ENCODE measurements around the gene CFAP20DC.
"Not testable (repeated sequence)": the region's sequence is repeated elsewhere in the genome, so short reads cannot be mapped to it uniquely, and the experiment has no call there.

CFAP20DC gene

DNA sequence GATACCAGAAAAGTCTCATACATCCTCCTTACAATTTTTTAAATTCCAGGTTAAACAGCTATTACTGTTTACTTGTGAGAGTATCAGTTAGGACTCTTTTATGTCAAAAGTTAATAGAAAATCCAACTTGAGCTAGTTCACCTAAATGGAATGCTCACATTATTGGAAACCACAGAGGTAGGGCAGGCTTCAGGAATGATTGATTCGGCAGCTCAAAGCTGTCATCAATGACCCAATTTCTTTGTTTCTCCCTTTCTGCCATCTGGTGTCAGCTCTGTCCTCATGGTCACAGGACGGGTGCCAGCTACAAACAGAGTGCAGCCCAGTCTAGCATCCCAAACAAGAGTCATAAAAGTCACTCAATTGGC, 32.2 kb downstream of the CFAP20DC start:
- no peak for DNase-seq (ENCODE audit: low read depth)

DNA sequence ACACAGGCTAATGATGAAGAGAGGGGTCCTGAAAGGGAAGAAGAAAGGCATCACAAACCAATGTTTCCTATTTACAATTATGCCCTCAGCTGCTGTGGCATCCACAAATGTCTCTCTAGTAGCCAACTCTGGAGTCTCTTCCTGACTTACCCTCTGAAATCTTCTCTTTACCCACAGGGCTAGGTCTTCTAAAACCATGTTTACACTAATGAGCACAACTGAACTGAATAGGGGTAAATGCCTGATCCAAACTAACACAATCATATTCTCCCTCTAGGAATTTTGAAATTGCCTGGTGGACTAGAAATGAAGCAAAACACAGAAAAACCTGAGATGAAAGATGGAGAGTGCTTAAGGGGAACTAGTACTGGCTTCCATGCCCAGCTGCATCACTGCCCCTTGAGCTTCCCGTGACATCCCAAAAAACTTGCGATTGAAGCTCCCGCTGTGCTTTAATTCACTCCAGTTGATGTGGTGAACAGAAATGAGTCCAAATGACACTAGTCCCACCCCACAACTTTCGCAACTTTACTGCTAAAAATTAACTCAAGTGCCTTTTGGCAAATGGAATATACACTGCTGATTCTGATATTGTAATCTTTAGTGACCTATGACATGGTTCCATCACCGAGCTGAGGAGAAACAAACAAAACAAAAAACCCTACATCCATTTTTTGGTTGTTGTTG, 32.8 kb downstream of the CFAP20DC start:
- DNase-seq (ENCODE audit: low read depth), result no peak

DNA sequence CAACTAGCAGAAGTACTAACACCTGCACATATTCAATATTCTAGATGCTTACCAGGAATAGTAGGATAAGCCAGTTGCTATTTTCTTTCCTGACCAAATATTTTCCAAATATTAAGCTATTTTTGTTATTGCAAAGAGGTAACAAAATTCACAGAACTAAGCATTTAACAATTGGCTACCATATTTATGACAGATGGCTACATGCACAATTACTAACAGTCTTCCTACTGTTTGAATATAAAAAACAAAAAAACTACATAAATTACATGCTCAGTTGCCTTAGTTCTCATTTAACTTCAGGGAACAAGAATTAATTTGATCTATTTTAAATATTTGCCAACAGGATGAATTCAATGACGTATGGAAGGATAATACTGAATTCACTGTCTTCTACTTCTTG, 36.2 kb downstream of the CFAP20DC start:
- no peak for DNase-seq (ENCODE audit: low read depth)

DNA sequence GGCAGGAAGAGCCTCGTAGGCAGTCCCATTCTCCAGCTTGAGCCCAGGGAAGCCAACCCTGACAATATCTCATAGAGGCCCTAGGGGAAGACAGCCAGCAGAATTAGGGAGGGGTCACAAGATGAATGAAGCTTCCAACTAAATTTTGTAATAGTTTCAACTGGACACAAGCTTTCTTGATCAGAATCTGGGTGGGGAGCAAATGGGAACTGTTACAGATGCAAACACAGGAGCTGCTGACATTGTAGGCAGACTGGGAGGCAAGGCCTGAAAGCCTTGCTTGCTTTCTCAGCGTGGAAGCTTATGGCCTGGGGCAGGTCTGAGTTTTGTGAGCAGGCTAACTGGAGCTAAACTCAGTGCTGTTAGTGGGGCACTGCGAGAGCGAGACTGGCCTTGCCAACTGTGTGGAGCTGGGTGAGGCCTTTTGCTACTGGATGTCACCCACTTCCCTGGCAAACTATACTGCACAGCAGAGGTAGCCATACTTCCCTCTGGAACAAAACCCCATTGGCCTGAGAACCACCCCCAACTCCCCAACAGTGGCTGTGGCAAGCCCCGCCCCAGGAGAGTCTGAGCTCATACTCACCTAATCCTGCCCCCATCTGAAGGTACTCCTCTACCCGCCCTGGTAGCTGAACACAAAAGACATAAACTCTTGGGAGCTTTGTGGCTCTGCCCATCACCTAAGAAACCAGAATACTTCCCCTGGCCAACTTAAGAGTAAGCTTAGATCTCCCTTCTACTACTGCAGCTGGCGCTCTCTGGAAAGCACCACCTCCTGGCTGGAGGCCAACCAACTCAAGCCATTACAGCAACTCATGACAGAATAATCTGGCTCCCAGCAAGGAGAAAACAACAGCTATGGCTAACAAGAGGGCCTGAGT, 42.9 kb downstream of the CFAP20DC start:
- DNase-seq (ENCODE audit: low read depth), result no peak

DNA sequence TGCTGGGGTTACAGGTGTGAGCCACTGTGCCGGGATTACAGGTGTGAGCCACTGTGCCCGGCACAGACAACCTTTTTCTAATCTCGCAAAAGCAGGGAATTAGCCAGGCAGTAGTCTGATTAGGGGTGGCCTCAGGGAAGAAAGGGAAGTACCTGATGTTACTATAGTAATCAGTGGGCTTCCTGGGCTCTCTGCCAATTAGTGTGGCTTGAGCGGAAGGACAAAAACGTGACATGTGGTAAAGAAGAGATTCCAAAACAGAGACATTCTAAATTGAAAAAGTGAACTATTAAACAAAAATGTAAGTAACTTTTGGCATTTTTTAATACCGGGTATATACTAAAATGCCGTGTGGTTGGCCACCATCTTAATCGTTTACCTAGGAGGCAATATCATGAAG, 48.1 kb downstream of the CFAP20DC start:
- no peak for DNase-seq (ENCODE audit: low read depth)

DNA sequence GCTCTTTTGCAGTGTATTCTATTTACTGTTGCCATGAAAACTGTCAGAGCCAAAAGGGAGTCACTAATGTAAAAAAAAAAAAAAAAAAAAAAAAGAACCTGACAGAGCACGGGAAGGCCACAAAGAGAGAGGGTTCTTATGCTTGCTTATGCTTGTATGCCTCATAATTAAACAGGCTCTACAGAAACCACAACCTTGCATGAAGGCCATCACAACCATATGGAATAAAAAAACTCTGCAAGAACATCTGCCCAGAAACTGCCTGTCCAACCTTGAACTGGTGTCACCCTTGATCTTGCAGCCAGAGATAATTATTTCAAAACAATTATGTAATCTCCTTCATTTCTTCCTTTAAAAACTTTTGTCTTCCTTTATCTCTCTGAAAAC, 50.1 kb downstream of the CFAP20DC start:
- DNase-seq (ENCODE audit: low read depth), result no peak

DNA sequence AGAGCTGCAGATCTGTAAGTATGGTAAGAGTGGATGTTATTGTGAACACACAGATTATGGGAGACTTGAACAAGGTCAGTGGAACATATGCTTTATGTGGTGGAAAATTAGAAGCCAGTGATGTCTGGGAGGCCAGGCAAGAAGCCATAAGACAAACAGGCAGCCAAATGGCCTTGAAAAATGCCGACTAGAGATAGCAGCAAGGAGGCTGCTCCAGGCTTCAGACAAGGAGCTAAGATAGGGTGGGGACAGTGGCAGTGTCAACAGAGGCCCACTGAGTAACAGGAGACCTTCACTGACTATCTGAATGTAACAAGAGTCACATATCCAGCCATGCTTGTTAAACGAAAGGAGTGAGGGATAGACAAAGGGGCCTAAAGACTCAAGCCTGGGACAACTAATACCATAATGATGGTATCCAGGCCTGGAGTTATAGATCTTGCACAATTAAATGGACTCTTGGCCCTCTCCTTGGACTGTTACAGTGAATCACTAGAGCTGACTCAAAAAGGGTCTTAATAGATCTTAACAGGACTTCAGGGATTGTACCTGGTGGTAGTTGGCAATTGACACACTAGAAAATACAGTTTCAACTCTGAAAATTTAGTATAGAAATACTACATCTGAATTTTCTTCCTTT, 50.6 kb downstream of the CFAP20DC start:
- DNase-seq (ENCODE audit: low read depth), result no peak

DNA sequence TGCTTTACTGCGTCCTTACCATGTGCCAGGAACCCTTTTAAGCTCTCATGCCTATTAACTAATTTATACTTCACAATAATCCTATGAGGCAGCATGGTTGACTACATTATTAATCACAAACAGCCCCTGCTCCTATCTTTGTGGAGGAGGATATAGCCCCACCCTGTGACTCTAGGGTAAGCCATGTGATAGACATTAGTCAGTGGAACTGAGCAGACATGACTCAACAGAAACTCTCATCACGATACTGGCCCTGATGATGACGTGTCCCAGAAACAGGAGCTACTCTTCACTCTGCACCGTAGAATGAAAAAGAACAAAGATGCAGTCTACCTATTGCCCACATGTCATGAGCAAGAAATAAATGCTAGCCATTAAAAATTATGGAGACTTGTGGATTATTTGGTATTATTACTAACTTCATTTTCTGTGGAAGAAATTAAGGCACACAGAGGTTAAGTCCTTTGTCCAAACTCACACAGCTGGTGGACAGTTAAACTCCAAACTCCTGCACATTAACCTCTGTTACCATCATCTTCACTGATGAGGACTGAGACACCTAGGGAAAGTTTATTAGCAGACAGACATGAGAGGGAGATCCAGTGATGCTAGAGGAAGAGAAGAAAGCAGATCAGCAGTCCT, 51.2 kb downstream of the CFAP20DC start:
- no peak for DNase-seq (ENCODE audit: low read depth)

DNA sequence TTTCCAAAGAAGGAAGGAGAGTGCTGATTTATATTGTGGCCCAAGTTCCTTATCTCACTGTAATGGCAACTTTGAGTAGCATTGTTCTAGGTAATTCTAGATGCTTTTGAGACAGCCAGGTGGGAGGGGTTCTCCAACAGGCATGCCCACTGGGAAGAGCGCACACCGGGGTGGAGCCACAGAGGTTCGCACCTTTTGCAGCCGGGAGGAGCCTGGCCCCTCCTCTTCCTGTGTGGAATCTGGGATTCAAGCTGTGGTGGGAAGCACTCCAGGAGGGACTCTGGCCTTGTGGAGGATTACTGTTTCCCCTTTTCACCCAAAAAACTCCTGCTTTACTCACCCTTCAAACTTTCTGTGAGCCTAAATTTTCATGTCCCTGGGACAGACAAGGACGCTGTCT, 53.1 kb downstream of the CFAP20DC start:
- DNase-seq (ENCODE audit: low read depth), result no peak

DNA sequence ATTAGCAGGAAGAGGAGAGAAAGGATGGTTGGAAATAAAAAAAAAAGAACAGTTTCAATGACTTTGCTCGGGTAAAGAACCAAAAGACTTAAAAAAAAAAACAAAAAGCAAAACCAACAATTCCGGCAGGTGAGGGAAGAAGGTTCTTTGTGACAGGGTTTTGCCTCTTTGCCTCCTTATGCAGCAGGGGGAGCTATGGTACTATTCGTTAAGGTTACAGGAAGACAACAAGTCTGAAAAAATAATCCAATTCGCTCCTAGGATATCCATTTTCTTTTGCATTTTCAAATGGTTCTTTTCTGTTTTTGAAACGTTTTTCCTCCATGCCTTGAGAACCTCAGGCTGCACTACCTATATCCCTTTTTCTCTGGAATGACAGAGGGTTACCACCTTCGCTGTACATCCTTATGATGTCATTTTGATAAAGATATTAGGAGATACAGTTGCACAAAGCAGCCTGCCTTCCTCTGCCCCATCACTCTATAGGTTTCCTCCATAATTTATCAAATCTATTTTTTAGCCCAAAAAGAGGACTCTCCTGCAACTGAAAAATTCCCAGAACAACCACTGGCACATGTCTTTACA, 55.0 kb downstream of the CFAP20DC start:
- no peak for DNase-seq (ENCODE audit: low read depth)

DNA sequence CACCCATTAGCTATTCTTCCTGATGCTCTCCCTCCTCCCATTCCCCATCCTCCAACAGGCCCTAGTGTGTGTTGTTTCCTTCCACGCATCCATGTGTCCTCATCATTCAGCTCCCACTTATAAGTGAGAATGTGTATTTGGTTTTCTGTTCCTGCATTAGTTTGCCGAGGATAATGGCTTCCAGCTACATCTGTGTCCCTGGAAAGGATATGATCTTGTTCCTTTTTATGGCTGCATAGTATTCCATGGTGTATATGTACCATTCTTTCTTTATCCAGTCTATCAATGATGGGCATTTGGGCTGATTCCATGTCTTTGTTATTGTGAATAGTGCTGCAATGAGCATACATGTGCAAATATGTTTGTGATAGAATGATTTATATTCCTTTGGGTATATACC, 56.3 kb downstream of the CFAP20DC start:
- DNase-seq (ENCODE audit: low read depth), result no peak

DNA sequence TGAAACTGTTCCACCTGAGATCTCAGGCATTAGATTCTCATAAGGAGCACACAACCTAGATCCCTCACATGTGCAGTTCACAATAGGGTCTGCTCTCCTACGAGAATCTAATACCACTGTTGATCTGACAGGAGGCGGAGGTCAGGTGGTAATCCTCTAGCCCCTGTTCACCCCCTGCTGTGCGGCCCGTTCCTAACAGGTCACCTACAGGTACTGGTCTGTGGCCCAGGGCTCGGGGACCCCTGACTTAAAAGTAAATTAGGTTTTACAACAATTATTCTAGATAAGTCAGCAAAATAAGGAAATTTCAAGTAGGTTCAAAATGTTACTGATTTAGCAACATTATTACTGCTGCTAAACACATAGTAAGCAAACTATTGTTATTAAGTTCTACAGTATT, 58.2 kb downstream of the CFAP20DC start:
- no peak for DNase-seq (ENCODE audit: low read depth)

DNA sequence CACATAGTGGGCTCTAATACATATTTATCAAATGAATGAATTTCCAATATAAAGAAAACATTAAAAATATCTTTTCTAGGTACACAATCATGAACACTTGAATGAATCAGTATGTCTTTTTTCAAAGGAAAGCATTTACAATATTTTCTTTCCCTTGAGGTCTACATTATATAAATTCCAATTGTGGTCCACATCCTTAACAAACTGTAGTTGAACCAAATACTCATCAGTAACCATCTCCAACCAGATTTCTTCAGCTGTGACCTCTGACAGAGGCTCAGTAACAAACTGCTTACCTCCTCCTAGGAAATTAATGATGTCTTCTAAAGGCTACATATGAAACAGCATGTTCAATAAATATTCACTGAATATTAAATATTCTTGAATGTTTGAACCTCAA, 58.8 kb downstream of the CFAP20DC start:
- DNase-seq (ENCODE audit: low read depth), result no peak

DNA sequence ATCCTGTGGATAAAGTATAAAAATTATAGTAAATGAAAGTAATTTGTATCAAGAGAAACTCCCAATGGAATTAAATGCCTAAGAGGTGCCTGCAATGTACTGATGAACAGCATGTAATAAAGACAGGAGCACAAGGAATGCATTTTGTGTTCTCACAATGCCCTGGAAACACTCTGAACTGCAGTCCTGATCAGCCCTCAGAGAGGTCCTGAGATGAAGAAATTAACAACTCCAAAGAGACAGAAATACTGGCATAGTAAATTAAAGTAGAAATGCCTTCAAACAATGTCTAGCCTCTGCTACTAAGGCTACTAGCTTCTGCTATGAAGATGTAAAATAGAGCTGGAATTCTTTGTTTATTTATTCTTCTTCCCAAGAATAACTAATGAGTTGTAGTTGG, 59.9 kb downstream of the CFAP20DC start:
- DNase-seq (ENCODE audit: low read depth), result no peak

DNA sequence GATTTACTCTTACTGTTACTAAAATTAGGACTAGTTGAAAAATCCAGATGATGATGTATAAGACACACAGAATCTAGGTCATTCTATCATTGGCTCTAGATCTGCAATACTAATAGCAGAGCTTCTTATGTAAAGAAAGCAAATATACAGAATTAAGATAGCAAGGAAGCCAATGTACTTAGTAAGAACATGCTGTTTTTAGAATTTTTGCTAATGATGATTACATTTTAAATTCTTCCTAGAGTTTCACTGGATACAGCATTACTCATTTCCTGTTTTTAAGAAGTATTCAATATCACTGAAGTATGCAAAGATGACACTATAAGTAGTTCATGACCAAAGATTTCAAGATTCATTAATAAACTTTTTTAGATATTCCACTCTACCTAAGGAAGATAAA, 60.7 kb downstream of the CFAP20DC start:
- DNase-seq (ENCODE audit: low read depth), result no peak

DNA sequence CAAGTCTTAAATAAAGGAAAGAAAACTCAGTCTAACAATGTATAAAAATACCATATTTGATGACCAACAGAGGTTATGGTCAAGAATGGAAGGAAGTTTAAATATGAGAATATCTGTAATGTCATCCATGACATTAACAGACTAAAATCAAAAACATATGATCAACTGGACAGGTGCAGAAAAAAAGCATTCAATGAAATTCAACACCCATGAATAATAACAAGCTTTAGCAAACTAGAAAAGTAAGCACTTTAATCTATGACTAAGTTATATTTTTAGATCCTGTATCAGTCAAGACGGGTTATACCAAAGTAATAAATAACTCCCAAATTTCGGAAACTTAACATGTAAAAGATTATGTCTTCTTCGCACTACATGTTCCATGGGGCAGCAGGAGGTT, 61.8 kb downstream of the CFAP20DC start:
- DNase-seq (ENCODE audit: low read depth), result no peak

DNA sequence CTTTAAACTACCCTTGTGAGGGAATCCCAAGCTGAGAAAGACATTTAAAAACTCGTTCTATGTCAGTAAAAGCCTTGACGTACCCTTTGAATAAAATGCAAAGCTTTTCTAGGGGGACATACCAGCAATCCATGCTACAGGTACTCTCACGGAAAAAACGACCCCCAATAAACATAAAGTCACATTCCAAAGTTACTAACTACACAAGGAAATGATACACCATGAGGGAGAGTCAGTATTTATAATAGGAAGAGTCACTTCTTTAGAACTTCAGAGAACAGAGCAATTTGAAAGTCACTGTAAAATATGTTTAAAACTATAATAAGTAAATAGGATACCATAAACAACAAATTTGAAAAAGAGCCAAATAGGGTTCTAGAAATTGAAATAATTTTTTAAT, 63.2 kb downstream of the CFAP20DC start:
- DNase-seq (ENCODE audit: low read depth), result no peak

DNA sequence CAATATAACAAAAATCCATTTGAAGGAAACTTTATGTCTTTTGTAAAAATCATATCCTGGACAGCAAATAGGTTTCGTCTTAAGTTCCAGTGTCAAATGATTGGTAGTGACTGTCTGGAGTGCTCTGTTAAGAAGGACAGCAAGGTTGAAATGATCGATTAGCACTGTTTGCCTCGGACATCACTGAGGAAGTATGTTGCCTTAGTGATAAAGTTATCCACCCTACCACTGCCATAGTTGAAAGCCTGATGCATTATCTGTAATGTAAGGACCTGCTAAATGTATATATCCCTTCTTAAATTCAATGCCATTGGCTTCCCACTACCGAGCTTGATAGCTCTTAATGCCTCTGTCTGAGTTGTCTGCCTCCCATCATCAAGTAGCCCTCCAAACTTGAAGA, 70.0 kb downstream of the CFAP20DC start:
- no peak for DNase-seq (ENCODE audit: low read depth)

DNA sequence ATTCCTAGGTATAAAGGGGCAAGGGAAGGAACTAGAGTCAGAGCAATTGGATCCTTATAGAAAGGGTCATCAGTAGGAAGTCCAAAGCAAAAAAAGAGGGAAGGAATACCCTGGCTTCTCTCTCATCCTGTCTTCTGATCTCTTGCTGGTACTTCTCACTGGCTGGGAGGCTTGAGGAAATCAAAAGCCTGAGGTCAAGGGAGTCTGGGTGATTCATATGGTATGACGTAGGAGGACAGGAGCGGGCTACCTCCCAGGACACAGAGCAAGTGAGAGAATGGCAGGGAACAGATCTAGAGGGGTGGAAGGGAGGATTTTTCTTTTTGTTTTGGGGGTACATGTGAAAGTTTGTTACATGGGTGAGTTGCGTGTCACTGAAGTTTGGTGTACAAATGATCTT, 76.0 kb downstream of the CFAP20DC start:
- DNase-seq (ENCODE audit: low read depth), result no peak

DNA sequence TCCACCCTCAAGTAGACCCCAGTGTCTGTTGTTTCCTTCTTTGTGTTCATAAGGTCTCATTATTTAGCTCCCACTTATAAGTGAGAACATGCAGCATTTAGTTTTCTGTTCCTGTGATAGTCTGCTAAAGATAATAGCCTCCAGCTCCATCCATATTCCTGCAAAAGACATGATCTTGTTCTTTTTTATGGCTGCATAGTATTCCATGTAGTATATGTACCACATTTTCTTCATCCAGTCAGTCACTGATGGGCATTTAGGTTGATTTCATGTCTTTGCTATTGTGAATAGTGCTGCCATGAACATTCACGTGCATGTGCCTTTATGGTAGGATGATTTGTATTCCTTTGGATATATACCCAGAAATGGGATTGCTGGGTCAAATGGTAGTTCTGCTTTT, 82.0 kb downstream of the CFAP20DC start:
- DNase-seq (ENCODE audit: low read depth), result not testable (repeated sequence)

DNA sequence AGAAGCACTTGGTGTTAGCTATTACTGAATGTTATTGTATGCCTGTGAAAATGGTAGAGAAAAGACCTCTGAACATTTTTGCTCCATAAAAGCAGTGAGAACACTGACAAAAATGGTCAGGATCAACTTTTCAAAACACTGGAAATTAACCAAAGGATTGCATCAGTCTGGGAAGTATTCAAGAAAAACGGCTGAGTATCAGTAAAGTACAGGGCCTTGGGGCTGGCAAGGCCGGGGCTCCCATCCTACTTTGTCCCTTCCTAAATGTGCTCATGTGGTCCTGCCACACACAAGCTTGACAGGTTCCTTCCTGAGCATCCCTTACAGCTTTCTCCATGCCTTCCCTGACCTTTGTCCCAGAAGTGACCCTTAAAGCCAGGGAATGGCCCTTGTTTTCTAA, 84.0 kb downstream of the CFAP20DC start:
- DNase-seq (ENCODE audit: low read depth), result no peak

DNA sequence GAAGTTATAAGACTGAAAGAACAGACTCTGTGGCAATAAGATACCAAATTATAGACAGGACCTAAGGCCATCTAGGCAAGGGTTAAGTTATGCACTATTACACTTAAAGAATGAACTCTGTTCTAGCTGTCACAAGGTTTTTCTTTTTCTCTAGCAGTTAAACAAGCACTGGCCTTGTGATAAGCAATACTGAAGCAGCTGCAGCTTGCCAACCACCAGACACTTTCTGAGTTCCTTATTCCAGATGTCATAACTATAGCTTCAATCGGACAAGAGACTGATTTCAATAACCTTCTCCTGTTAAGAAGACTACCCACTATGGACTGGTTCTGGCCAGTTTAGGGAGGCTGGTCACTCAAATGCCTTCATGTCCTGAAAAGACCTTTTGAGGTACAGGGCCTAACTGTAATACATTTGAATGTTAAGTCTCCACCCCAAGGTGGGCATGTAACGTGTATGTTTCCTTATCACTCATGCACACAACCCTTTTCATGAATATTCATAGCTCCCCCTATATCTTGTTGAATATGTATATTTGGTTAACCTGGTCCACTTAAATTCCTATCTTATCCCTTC, 85.8 kb downstream of the CFAP20DC start:
- DNase-seq (ENCODE audit: low read depth), result no peak

Data from T-helper 22 cell (primary cell).